Mucosa of descending colon (tissue), 3 donors: ENCODE data around the gene ZDHHC17. TPM values are rescaled to one million over a fixed set of nuclear protein-coding genes. Genes with fewer than 3 reads are reported as not detected.

Experiments
- ATAC-seq: fragments of 200-7000 bp; cut with Tn5 transposase; one replicate; pipeline ENCODE4 v1.9.1; 2020; ENCODE audit warnings: mild to moderate bottlenecking, moderate library complexity
- DNase-seq, 3 donors: peaks; one replicate each; pipeline ENCODE4 v3.0.0-alpha.2; 2020
- H3K36me3 ChIP-seq: fragments of 200-600 bp; one replicate; pipeline ENCODE4 v1.8.0; 2021; ENCODE audit warnings: low read depth, mild to moderate bottlenecking
- H3K4me1 ChIP-seq: fragments of 200-600 bp; one replicate; pipeline ENCODE4 v1.8.0; 2021; ENCODE audit warnings: low read depth, mild to moderate bottlenecking
- H3K4me3 ChIP-seq: fragments of 200-600 bp; one replicate; pipeline ENCODE4 v1.8.0; 2021; ENCODE audit warnings: mild to moderate bottlenecking
- H3K9me3 ChIP-seq: fragments of 200-600 bp; one replicate; pipeline ENCODE4 v1.8.0; 2021; ENCODE audit warnings: mild to moderate bottlenecking
- intact Hi-C, 2 donors: fragments of 100-400 bp; cut with DNase I in 1 of 2; cut with micrococcal nuclease in 1 of 2; formaldehyde crosslinking; loops; one replicate each; pipeline versions ENCODE4 v1.11.0 to v1.11.1; 2022; cut with DNase I, micrococcal nuclease
- total RNA-seq, 3 donors: library from RNA; stranded (reverse); fragmentation: NEBNext Ultra II Directional in 2 of 3; extraction: Animal tissue kit (Norgen Biotek cat#: 25700) in 2 of 3; gene quantifications; one replicate each; pipeline versions ENCODE4 v1.2.1 to v1.2.4, GENCODE V29; 2021 to 2023
- TF ChIP-seq, protein P1 (sequence below): fragments of 200-600 bp; IDR thresholded peaks from one replicate; pipeline ENCODE4 v1.8.0; 2022; ENCODE audit warnings: antibody characterized with exemption, mild to moderate bottlenecking
- donor health status: DM: no; HTN: no; CAD: no; lungs with moderate emphysema.
- donor health status: DM: no; HTN: no; CAD: no.
- donor health status: DM: no; HTN: yes; CAD: no.

The ZDHHC17 gene
- total RNA-seq, 3 donors from 2014 or later: 17.4 to 39.0 (median 25.7) TPM

DNA sequence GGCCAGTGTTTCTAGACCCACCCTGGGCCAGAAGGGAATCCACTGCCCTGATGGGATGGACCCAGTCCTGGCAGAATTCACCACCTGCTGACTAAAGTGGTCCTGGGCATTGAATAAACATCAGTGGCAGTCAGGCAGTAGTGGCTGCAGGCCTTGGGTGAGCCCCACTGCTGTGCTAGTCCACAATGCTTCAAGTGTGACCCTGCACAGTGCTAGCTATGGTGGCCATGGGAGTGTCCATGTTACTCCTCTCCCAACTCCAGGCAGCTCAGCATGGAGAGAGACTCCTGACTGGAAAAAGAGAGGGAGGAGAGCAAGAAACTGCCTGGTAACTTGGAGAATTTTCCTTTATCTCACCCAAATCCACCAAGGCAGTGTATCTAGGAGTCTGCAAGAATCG, 132.4 kb downstream of the ZDHHC17 start:
- peaks cover 3% of the 10 kb centered on the region for H3K9me3 ChIP-seq
- no peak overlapping the region for H3K4me3 ChIP-seq
- ATAC-seq (no peak), DNase-seq (no peak)
- H3K4me1 ChIP-seq: no peaks in the 10 kb centered on the region
- H3K36me3 ChIP-seq: no peaks in the 10 kb centered on the region
- intact Hi-C loops: no loop called here
- TF ChIP-seq, protein P1, sequence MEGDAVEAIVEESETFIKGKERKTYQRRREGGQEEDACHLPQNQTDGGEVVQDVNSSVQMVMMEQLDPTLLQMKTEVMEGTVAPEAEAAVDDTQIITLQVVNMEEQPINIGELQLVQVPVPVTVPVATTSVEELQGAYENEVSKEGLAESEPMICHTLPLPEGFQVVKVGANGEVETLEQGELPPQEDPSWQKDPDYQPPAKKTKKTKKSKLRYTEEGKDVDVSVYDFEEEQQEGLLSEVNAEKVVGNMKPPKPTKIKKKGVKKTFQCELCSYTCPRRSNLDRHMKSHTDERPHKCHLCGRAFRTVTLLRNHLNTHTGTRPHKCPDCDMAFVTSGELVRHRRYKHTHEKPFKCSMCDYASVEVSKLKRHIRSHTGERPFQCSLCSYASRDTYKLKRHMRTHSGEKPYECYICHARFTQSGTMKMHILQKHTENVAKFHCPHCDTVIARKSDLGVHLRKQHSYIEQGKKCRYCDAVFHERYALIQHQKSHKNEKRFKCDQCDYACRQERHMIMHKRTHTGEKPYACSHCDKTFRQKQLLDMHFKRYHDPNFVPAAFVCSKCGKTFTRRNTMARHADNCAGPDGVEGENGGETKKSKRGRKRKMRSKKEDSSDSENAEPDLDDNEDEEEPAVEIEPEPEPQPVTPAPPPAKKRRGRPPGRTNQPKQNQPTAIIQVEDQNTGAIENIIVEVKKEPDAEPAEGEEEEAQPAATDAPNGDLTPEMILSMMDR: no peak

DNA sequence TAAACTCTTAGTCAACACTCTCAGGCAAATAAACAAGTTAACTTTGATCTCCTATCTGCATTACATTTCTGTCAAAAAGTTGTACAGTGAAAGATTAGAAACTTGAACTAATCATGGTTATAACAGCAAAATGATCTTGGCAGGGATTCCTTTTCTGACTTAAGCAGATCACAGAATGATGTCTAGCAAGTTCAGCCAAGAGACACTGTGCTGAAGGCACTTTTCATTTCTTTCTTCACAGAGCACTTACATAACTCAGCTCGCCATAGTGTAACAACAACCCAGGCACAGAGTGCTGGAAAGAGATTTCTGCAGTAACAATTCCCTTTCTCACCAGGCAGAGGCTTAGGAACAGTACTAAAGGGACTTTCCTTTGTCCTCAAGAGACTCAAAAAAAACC, 134.5 kb downstream of the ZDHHC17 start:
- no peaks in the 10 kb centered on the region for H3K36me3 ChIP-seq
- H3K9me3 ChIP-seq: peaks cover 3% of the 10 kb centered on the region
- intact Hi-C loops: no loop called here
- TF ChIP-seq, protein P1: no peak
- ATAC-seq (no peak), DNase-seq (no peak)
- no peak overlapping the region for H3K4me3 ChIP-seq
- no peaks in the 10 kb centered on the region for H3K4me1 ChIP-seq

DNA sequence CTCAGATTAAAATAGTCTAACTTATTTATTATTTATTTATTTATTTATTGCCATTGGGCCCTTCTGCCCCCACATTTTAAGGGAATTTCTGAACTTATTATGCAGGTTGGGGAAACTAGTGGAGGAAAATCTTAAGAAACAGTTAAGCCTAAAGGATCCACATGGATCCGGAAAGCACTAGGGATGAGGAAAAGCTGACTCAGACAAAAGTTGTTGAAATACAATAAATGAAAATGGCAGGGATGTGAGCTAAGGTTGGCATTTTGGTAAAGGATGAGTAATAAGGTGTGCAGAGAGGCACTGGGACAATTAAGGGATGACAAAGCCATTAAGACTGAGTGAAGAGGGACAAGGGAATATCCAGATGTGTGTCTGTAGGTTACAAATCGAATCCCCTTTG, 135.6 kb downstream of the ZDHHC17 start:
- intact Hi-C loops: no loop called here
- H3K9me3 ChIP-seq: no peaks in the 10 kb centered on the region
- H3K36me3 ChIP-seq: no peaks in the 10 kb centered on the region
- no peaks in the 10 kb centered on the region for H3K4me1 ChIP-seq
- no peak for DNase-seq
- ATAC-seq: no peak
- TF ChIP-seq, protein P1: no peak
- no peak overlapping the region for H3K4me3 ChIP-seq

DNA sequence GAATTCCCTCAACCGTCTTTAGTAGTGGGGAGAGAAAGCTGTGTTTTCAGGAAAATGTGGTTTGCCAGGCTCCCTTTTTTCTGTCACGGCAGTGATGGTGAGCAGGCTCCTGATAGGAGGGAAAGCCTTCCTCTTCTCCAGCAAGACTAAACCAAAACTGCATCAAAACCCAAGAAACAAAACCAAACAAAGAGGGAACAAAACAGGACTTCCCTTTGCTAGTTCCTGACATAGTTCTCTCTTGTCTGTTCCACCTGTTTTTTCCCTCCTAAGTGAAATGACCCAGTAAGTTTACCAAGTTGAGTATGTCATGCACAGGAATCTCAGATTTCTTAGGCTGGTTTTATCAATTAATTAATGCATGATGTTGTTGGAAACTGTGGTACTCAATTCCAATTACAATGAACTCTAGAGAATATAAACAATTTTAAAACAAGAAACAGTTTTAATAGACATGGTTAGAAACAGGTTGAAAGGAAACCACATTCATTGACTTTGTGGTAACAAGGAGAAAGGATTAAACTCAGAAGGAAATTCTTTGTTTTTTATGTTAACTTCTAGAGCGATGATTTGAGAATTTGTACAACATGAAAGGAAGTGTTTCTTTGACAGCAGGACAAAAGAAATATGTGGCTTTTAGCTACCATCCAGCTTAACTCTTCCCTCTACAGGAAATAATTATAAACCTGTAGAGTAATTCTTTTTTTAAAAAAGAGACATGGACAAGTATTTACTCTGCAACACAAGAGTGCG, 137.9 kb downstream of the ZDHHC17 start:
- ATAC-seq (no peak), DNase-seq (no peak)
- TF ChIP-seq, protein P1: no peak

More for the DNA sequence above, 137.9 kb downstream of the ZDHHC17 start:
- Histone ChIP-seq H3K4me3 (no peak overlapping the region), H3K4me1 (no peaks in the 10 kb centered on the region), H3K36me3 (no peaks in the 10 kb centered on the region), H3K9me3 (no peaks in the 10 kb centered on the region)
- intact Hi-C loops: no loop called here

Other genes starting within 250 kb of the ZDHHC17 start
- gene OSBPL8, start 204.3 kb upstream of the ZDHHC17 start, total RNA-seq: 10 to 100 TPM; 26.3 to 56.0 (median 26.9) TPM
- 10 to 100 TPM in 1 of 3 donors, 1 to 10 TPM in 2; 2.5 to 13.1 (median 6.5) TPM for gene CSRP2, start 114.9 kb downstream of the ZDHHC17 start, total RNA-seq